ENCODE measurements around the gene FBXO21.
"Not testable (repeated sequence)": the region's sequence is repeated elsewhere in the genome, so short reads cannot be mapped to it uniquely, and the experiment has no call there.

Gene FBXO21

DNA sequence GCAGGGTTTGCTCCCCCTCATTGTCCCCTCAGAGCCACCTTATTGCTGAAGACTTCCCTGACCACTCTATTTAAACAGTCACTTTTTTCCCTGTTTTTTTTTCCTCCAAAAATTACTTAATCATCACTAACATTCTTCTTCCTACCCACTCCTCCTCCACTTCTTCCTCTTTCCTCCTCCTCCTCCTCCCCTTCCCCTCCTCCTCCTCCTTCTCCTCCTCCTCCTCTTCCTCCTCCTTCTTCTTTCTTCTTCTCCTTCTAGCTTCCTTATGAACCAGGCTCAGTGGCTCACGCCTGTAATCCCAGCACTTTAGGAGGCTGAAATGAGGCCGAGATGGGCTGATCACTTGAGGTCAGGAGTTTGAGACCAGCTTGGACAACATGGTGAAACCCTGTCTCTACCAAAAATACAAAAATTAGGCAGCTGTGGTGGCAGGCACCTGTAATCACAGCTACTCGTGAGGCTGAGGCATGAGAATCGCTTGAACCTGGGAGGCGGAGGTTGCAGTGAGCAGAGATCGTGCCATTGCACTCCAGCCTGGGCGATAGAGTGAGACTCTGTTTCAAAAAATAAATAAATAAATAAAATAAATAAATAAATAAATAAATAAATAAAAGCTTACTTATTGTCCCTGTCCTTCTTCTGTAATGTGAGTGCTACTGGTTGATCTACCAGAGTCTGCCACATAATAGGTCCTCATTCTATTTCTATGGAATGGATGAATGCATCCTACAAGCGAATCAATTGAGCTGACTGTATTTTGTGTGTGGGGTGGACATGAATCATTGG, 9.9 kb upstream of the FBXO21 start:
- DNase-seq = not testable (repeated sequence)

DNA sequence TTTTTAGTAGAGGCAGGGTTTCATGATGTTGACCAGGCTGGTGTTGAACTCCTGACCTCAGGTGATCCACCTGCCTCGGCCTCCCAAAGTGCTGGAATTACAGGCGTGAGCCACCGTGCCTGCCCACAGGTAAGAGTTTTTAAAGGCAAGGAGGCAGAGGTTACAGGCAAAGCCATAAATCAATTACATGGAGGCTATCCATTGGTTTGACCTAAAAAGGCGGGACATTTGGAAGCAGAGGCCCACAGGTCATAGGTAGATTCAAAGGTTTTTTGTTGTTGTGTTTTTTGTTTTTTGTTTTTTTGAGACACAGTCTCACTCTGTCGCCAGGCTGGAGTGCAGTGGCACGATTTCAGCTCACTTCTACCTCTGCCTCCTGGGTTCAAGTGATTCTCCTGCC, 6.1 kb upstream of the FBXO21 start:
- DNase-seq = not testable (repeated sequence)

DNA sequence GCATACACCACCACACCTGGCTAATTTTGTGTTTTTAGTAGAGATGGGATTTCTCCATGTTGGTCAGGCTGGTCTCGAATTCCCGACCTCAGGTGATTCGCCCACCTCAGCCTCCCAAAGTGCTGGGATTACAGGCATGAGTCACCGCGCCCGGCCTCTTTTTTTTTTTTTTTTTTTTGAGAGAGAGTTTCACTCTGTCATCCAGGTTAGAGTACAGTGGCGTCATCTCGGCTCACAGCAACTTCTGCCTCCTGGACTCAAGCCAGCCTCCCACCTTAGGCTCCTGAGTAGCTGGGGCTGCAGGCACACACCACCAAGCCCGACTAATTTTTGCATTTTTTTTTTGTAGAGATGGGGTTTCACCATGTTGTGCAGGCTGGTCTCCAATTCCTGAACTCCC, 4.8 kb upstream of the FBXO21 start:
- not testable (repeated sequence) for DNase-seq

DNA sequence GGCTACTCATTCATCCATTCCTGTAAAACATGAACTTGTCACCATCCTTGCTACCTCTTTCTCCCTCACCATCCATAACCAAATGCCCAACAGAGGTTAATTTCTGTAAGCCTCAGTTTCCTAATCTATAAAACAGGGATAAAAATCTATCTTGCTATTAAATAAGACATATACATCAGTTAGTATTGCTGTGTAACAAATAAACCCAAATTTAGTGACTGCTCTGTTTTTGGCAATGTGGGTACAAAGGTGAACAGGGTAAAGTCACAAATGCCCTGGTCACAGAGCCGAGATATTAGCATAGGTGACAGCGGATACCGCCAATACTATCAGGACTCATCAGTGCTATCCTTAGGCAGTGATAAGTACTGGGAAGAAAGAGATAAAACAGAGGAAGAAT, 3.6 kb upstream of the FBXO21 start:
- DNase-seq = no peak

DNA sequence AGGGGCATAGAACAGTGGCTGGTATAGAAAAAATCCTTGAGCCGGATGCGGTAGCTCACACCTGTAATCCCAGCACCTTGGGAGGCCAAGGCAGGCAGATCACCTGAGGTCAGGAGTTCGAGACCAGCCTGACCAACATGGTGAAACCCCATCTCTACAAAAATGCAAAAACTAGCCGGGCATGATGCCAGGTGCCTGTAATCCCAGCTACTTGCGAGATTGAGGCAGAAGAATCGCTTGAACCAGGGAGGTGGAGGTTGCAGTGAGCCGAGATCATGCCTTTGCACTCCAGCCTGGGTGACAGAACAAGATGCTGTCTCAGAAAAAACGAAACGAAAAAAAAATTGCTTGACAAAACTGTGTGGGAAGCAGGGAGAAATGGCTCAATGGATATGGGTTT, 2.3 kb upstream of the FBXO21 start:
- DNase-seq = not testable (repeated sequence)

DNA sequence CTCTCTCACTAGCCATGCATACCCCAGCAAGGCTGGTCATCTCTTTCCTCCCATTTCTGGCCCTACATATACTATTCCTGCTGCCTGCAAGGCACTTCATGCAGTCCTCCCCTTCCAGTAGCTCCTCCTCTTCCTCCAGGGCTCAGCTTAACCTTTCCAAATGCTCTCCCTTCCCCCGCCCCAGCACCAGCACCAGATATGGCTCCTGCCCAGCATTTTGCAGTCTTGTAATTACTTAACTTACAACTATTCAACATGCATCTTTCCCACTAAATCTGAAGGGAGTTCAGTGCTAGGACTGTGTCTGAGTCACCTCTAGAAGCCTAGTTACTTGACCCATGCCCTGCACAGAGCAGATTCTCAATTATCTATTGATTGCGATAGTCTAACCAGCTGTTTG, 1.8 kb upstream of the FBXO21 start:
- DNase-seq = no peak

DNA sequence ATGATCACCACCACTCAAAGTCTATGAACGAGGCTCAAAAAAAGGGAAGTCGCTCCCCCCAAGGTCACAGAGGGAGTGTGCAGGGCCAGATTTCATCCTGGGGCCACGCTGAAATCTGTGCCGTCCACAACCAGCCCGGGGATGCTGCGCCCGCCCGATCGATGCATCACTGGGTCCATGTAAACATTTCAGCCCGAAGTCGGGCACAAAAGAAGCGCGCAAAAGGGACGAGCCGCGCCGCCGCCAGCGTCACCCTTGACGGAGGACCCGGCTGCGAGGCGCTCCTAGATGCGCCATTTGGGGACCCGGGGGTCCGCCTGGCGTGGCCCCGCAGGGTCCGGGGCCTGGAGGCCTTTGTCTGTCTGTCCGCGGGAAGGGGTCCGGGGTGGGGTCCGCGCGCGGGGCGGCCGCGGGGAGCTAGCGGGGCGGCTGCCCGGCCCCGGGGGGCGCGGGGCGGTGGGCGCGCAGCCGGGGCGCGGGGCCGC, 503 bp downstream of the FBXO21 start:
- DNase-seq = no peak

DNA sequence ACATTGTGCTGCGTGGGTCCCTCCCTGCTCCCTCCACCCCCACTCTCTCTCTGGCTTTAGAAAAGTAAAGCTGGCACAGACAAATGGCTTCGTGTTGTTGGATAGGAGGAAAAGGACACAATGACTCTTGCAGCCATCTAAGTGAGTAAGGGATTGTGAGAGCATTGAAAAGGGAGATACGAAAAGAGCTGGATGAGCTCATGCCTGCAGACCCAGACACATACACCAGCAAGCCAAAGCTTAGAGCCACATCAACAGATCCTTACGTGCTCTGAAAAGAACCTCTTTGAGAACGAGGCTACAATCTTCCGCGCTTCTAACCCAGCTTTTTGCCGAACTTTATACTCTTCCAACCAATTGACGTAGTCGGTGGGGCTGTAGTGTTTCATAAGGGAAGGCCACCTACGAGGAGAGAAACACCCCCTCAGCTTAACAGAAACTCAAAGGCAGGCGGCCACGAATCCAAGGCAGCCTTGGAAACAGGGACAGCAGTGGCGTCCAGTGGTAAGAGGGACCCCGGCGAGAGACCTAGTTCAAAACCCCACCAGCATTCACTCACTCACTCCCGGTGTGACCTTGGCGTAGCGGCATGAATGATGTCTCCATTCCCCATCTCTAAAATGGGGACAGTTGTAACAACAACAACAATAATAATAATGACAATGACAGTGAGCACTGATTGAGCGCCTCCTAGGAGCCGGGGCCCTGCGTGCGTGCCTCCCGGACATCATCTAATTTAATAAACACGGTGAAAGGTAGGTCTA, 1.1 kb downstream of the FBXO21 start:
- no peak for DNase-seq

DNA sequence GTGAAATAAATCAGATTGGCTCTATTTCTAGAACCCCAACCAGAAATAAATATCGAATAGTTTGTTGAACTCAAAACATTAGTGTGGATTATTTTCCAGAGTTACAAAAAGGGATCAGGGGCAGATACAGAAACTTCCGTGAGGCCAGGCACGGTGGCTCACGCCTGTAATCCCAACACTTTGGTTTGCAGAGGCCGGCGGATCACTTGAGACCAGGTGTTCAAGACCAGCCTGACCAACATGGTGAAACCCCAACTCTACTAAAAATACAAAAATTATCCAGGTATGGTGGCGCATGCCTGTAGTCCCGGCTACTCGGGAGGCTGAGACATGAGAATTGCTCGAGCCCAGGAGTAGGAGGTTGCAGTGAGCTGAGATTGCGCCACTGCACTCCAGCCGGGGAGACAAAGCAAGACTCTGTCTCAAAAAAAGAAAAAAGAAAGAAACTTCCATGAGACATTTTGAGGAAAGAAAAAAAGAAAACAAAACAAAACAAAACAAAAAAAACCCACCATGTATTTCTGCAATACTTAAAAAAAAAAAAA, 2.1 kb downstream of the FBXO21 start:
- DNase-seq = no peak

DNA sequence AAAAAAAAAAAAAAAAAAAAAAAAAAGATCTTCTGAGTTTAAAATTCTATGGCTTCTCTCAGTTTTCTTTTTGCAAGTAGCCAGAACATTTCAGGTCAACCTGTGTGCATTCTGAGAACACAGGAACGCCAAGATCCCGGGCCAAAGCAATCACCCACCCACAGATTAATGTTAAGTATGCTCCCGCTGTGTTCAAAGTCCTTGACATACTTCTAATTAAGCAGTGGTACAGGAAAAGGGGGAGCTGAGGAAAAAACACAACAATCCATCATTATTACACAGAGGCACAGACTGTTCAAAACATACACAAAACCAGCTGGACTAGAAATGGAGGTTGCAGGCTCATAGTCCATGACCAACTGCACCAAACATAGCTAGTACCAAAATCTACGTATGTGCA, 2.8 kb downstream of the FBXO21 start:
- no peak for DNase-seq

DNA sequence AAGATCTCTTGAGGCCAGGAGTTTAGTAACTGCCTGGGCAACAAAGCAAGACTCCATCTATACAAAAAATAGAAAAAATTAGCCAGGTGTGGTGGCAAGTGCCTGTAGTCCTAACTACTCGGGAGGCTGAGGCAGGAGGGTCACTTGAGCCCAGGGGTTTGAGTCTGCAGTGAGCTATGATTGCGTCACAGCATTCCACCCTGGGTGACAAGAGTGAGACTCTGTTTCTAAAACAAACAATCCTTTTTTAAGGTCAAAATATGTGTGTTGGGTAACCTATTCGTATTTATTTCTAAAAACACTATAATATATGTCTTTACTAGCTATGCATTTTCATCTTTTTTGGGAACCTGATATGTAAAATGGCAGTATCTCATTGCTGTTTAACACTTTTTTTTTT, 7.4 kb downstream of the FBXO21 start:
- DNase-seq = no peak

DNA sequence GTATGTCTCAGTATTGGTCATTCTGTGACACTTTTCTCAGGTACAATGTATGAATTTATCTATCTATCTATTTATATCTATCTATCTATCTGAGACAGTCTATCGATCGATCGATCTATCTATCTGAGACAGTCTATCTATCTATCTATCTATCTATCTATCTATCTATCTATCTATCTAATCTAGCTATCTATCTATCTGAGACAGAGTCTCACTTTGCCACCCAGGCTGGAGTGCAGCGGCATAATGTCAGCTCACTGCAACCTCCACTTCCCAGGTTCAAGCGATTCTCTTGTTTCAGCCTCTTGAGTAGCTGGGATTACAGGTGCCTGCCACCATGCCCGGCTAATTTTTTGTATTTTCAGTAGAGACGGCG, 8.8 kb downstream of the FBXO21 start:
- not testable (repeated sequence) for DNase-seq

DNA sequence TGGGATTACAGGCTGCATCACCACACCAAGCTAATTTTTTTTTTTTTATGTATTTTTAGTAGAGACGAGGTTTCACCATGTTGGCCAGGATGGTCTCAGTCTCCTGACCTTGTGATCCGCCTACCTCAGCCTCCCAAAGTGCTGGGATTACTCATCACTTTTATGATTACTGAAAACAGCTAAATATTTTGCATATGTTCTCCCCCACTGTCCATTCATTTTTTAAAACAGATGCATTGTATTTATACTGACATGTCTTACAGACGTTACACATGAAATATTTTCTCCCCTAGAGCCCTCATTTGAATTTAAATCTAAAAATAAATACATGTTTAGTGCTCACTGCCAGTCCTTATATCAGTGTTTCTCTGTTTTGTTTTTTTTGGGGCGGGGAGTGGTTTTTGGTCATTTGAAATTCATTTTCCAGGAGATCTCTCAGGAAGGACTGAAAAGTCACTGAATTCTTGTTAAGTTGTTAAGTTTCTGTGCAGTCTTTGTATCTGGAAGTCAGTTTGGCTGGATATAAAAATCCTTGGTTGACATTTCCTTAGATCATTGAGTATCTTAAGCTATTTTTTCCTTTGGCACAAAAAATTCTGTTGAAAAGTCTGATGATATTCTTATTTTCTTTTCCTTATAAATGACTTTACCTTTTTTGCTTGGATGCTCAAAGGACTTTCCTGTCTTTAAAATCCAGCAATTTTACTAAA, 9.4 kb downstream of the FBXO21 start:
- DNase-seq = no peak

DNA sequence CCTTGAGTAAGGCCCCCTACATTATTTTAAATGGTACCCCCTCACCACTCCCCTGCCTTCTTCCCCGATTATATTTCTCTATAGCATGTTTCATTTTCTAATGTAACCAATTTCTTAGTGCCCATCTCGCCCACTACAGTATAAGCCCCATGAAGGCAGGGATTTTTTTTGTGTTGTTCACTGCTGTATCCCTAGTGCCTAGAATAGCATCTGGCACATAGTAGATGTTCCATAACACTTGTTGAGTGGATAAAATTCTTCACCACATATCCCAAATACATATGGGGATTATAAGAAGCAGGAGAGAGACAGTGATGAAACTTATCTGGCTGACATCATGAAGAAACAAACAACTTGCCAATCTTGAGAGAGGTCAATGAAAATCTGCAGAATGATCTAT, 11.5 kb downstream of the FBXO21 start:
- DNase-seq = no peak

DNA sequence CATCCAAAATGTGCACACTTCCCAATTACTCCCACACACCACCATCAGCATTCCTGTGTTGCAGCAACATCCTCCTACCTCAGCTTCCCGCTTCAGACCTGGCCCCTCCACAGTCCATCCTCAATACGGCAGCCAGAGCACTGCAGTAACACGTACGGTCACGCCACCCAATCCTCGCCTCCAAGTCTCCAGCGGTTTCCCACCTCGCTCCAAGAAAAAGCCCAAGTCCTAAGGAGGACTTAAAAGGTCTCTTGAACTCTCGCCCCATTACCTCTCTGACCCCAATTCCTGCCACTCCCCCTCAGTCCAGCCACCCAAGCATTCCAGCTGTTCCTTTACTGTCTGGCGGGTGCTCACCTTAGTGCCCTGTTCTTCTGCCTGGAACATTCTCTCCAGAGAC, 12.0 kb downstream of the FBXO21 start:
- no peak for DNase-seq

DNA sequence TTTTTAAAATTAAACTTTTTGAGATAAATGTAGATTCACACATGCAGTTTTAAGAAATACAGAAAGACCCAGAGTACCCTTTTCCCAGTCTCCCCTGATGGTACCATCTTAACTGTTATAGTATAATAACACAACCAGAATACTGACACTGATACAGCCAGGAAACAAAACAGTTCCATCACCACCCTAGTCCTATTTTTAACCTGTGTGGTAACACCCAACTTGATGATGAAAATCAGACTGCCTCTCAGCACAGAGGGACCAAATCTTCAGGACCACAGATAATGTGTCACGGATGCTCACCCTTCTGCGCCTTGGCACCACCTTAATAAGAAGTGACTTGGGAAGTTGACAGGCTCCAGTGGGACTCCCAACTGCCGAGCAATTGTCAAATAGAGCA, 18.1 kb downstream of the FBXO21 start:
- DNase-seq = no peak

DNA sequence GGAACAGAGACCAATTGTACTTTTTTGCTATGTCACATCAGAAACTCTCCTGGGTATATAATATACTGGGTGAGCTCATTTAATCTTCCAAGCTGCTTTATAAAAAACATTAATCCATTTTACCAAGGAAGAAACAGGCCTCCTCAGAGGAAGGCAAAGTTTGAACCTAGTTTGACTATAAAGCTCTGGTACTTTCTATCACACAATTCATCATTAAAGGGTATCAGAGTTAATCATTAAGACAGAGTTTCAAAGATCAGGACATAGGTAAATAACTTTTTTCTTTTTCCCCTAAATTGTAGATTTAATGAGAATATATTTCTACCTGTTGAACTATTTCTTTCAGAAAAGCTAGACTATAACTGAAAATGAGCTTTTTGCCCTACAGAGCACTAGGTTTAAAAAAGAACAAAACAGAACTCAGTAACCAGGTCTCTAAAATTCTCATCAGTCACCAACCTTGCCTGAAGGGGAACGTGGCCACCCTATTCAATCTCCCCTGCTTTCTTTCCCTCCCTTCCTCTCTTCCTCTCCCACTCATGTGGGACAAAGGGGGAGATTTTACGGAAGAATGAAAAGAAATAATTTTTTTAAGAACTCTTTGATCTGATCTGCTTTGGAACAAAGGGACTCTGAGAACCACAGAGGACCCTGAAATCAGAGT, 18.6 kb downstream of the FBXO21 start:
- DNase-seq = no peak

DNA sequence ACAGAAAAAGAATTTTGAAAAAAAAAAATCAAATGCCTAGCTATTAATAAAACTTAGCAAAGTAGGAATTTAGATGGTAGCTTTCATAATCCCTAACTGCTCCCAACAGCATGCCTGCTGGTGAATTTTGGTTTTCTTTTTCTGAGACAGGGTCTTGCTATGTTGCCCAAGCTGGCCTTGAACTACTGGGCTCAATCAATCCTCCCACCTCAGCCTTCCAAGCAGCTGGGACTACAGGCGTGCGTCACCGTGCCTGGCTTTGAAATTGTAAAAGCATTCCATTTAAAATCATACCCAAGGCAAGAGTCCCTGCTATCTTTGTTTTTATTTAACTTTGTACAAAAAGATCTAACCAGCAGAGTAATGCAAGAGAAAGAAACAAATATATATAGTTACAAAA, 20.7 kb downstream of the FBXO21 start:
- no peak for DNase-seq

DNA sequence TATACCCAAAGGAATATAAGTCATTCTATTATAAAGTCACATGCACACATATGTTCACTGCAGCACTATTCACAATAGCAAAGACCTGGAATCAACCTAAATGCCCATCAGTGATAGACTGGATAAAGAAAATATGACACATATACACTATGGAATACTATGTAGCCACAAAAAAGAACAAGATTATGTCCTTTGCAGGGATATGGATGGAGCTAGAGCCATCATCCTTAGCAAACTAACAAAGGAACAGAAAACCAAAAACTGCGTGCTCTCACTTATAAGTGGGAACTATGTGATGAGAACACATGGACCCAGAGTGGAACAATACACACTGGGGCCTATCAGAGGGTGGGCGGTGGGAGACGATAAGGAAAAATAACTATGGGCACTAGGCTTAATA, 21.3 kb downstream of the FBXO21 start:
- DNase-seq = no peak

DNA sequence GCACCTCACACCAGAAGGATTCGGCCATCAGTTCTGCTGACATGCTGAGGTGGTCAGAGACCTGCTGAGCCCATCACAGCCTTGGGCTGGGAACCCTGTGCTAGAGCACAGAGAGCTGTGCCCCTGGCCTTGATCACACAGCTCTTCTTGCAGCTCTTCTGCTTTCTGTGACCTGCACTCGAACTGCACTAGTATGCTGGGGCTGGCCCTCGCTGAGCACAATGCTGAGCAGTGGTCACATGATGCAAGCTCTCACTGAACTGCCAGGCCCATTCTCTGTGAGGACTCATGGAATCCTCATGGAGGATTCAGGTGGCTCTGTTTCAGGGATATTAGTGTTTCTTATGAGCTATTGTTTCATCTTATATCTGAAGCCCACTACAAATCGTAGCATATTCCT, 22.5 kb downstream of the FBXO21 start:
- no peak for DNase-seq

DNA sequence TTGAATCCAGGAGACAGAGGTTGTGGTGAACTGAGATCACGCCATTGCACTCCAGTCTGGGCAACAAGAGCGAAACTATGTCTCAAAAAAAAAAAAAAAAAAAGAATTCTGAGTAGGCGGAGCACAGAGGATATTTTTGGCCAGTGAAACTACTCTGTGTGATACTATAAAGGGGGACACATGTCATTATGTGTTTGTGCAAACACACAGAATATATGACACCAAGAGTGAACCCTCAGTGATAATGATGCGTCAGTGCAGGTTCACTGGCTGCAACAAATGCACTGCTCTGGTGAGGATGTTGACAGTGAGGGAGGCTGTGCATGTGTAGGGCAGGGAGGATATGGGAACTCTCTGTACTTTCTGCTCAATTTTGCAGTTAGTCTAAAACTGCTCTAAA, 24.2 kb downstream of the FBXO21 start:
- DNase-seq = no peak

DNA sequence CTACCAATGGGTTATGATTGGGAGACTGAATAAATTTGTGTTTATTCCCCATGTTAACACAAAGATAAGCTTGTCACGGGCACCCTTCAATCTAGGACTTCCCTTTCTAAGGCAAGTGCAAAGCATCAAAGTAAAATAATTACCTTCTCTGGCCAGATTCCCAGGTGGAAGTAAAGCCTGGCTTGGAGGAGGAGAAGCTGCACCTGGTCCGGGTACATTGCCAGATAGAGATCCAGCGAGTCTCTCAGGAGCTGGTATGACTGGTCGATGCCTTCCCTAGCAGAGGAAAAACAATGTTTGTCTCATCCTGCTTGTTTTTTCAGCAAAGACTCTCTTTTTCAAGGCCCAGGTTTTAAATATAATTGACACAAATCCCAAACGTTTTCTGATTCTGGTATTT, 24.9 kb downstream of the FBXO21 start:
- no peak for DNase-seq

DNA sequence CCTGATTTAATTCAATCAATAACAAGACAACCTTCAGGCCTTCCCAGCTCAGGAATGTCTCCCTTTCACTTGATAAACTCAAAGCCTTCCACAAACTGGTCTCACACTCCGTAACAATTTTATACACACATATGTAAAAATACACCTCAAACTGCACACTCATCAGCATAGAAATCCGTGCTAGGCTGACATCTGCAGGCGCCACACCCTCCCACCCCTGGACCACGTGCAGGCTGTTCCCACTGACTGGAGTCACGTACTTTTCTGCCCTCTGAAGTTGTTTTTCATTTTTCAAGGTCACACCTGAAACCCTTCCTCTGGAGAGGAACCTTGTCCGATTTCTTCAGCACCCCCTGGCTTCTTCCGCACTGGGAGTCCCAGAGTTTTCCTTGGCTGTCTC, 27.6 kb downstream of the FBXO21 start:
- DNase-seq = no peak

Measured in NCI-H1436 (cell line).